Cardiac atrium fibroblast (primary cell): ENCODE results near the gene TUBGCP4. TPM values are rescaled to one million over a fixed set of nuclear protein-coding genes. Genes with fewer than 3 reads are reported as not detected.

Experiments
- total RNA-seq: library from RNA; depleted of rRNA; stranded (reverse); fragments of >200 nt; gene quantifications from 2 replicates; pipeline ENCODE4 v1.2.3, GENCODE V29; 2015

The TUBGCP4 gene, protein sequence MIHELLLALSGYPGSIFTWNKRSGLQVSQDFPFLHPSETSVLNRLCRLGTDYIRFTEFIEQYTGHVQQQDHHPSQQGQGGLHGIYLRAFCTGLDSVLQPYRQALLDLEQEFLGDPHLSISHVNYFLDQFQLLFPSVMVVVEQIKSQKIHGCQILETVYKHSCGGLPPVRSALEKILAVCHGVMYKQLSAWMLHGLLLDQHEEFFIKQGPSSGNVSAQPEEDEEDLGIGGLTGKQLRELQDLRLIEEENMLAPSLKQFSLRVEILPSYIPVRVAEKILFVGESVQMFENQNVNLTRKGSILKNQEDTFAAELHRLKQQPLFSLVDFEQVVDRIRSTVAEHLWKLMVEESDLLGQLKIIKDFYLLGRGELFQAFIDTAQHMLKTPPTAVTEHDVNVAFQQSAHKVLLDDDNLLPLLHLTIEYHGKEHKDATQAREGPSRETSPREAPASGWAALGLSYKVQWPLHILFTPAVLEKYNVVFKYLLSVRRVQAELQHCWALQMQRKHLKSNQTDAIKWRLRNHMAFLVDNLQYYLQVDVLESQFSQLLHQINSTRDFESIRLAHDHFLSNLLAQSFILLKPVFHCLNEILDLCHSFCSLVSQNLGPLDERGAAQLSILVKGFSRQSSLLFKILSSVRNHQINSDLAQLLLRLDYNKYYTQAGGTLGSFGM
- 7.2 and 7.9 TPM in 2 replicates for total RNA-seq

DNA sequence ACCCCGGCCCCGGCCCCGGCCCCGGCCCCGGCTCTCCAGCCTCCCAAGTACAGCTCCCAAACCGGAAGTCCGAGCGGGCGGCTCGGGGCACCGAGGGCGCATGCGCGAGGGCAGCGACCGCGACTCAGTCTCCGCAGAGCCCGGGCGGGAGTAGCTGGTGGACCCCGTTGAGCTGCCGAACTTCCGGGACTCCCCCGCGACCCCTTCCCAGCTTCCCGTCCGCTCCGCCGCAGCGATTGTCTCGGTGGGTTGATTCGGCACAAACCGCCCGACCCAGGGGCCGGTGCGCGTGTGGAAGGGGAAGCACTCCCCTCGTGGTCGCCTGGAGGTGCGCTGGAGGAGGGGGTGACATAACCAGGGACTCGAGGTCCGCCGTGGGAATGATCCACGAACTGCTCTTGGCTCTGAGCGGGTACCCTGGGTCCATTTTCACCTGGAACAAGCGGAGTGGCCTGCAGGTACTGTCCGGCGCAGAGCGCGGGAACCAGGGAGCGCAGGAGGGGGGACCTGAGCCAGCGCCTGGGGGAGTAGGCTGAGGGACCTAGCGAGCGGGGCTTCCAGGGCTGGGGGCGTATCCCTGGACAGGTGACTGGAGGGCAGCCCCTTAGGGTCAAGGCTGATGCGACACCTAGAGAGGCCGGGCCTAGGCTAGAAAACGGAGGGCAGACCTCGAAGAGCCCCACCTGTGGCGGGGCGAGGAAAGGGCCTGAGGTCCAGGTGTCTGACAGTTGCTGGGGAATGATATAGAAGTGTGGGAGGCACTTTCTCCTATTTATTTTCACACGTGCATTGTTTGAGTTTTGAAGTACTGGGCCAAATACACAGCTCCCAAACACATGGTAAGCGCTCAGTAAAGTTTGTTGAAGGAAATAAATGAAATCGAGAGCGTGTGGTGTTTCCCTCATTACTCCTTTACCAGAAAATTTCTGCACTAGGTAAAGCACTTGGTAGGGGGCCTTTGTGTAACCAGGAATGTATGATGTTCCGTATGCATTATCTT is at the start of gene TUBGCP4, which contains the start of gene ZSCAN29:
TSS of gene TUBGCP4 (plus strand) at position 127 of the 1,000 bp plus-strand sequence. CDS start at position 381, 254 bp downstream.
TSS of gene ZSCAN29 (minus strand) at position 69 of the 1,000 bp plus-strand sequence. CDS start 1,130 bp downstream, outside the sequence.

DNA sequence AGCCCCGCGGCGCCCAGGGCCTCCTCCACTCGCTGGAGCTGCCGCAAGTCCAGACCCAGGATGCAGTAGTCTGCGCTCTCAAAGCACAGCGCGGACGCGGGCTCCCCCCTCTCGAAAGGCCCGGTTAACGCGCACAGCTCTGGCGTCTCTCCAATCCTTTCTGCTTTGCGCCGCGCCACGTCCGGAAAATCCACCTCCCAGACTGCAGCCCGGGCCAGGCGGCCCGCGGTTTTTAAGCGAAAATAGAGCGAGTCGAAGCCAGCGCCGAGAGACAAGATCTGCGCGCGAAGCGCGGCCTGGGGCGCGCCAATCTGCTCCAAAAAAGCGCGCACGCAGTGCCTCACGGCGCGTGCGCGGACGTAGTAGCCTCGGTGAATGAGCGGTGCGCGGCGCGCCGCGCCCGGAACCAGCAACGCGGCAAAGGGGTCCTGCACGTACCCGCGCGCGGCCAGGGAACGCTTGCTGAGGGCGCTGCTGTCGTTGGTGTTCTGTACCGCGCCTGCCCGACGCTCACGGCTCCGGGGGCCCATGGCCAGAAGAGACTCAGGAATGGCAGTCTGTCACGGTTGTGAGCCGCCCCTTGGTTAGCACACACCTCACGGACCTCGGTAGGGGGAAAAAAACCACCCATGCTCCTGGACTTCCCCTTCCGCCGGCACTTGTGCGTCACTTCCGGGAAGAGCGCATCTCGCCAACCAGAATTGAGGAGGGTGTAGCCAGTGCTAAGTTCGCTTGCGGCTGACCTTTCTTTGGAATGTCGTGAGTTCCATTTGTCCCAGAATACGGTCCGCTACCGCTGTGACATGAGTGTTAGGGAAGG is 40.7 kb upstream of the TUBGCP4 start, which contains the start of gene LCMT2:
TSS of gene LCMT2 (minus strand) at position 614 of the 820 bp plus-strand sequence. CDS start at position 530, 84 bp downstream.

Other genes starting within 250 kb of the TUBGCP4 start
- gene TMEM62, start 237.5 kb upstream of the TUBGCP4 start, total RNA-seq, result 7.5 and 14.1 TPM in 2 replicates
- gene CCNDBP1, start 185.7 kb upstream of the TUBGCP4 start, total RNA-seq, result 47.7 and 62.7 TPM in 2 replicates
- gene EPB42, start 150.1 kb upstream of the TUBGCP4 start, total RNA-seq, result not detected in 2 replicates
- not detected in 2 replicates for gene TGM5, start 104.2 kb upstream of the TUBGCP4 start, total RNA-seq
- not detected in 2 replicates for gene TGM7, start 68.8 kb upstream of the TUBGCP4 start, total RNA-seq
- gene LCMT2, start 40.5 kb upstream of the TUBGCP4 start, total RNA-seq, result 6.5 and 8.7 TPM in 2 replicates
- gene ZSCAN29, start 58 bp upstream of the TUBGCP4 start, total RNA-seq, result 11.9 and 17.7 TPM in 2 replicates
- 15.3 and 20.9 TPM in 2 replicates for gene TP53BP1, start 122.1 kb downstream of the TUBGCP4 start, total RNA-seq
- gene MAP1A, start 146.5 kb downstream of the TUBGCP4 start, total RNA-seq, result 9.2 and 18.0 TPM in 2 replicates
- gene PPIP5K1, start 219.1 kb downstream of the TUBGCP4 start, total RNA-seq, result 9.6 and 18.1 TPM in 2 replicates
- not detected in 2 replicates for gene CKMT1B, start 222.9 kb downstream of the TUBGCP4 start, total RNA-seq
- not detected in 2 replicates for gene STRC, start 247.7 kb downstream of the TUBGCP4 start, total RNA-seq